Trophoblast cell (in vitro differentiated cells and primary cell): Measurements from ENCODE around the gene CTIF.

ENCODE experiments used
- DNase-seq, 2 donors: peaks; one replicate each; pipeline ENCODE4 v3.0.0-alpha.2; 2016
- H2AFZ ChIP-seq: 2 replicates; pipeline ENCODE4 v1.6.1; 2013; ENCODE audit warnings: low read length, moderate library complexity, mild to moderate bottlenecking; ENCODE audit not compliant: insufficient read depth, poor library complexity
- H2AK5ac ChIP-seq: 2 replicates; pipeline ENCODE4 v1.6.1; 2013; ENCODE audit warnings: mild to moderate bottlenecking, low read length
- H2BK120ac ChIP-seq: 2 replicates; pipeline ENCODE4 v1.6.1; 2013; ENCODE audit warnings: low read length, mild to moderate bottlenecking, moderate library complexity; ENCODE audit not compliant: insufficient read depth, poor library complexity
- H2BK12ac ChIP-seq: 2 replicates; pipeline ENCODE4 v1.6.1; 2013; ENCODE audit warnings: mild to moderate bottlenecking, low read length, moderate library complexity
- H2BK5ac ChIP-seq: 2 replicates; pipeline ENCODE4 v1.6.1; 2013; ENCODE audit warnings: low read length, low read depth, moderate library complexity, mild to moderate bottlenecking; ENCODE audit not compliant: poor library complexity
- H3K14ac ChIP-seq: 2 replicates; pipeline ENCODE4 v1.6.1; 2013; ENCODE audit warnings: mild to moderate bottlenecking, low read length
- H3K18ac ChIP-seq: 2 replicates; pipeline ENCODE4 v1.6.1; 2013; ENCODE audit warnings: mild to moderate bottlenecking, low read length
- H3K23ac ChIP-seq: 2 replicates; pipeline ENCODE4 v1.6.1; 2013; ENCODE audit warnings: low read length
- H3K27ac ChIP-seq: 2 replicates; pipeline ENCODE4 v1.5.1; 2013; ENCODE audit warnings: low read depth, mild to moderate bottlenecking, inconsistent platforms, low read length, moderate library complexity
- H3K27me3 ChIP-seq: 2 replicates; pipeline ENCODE4 v1.6.1; 2013; ENCODE audit warnings: inconsistent platforms, mild to moderate bottlenecking, low read length, moderate library complexity; ENCODE audit not compliant: insufficient read depth
- H3K36me3 ChIP-seq, 2 experiments: 1 replicate in 1 of 2; 2 replicates in 1 of 2; pipeline ENCODE4 v1.6.1; 2013; ENCODE audit warnings: low read length in 2 of 2, mild to moderate bottlenecking in 2 of 2, moderate library complexity in 1 of 2; ENCODE audit not compliant: insufficient read depth in 2 of 2, control insufficient read depth in 1 of 2
- H3K4ac ChIP-seq: 2 replicates; pipeline ENCODE4 v1.6.1; 2013; ENCODE audit warnings: low read depth, mild to moderate bottlenecking, low read length, moderate library complexity
- H3K4me1 ChIP-seq, 2 experiments: 1 replicate in 1 of 2; 2 replicates in 1 of 2; pipeline ENCODE4 v1.6.1; 2013; ENCODE audit warnings: low read length in 2 of 2, mild to moderate bottlenecking in 2 of 2, moderate library complexity in 1 of 2; ENCODE audit not compliant: insufficient read depth in 2 of 2, control insufficient read depth in 1 of 2
- H3K4me2 ChIP-seq: 2 replicates; pipeline ENCODE4 v1.6.1; 2013; ENCODE audit warnings: inconsistent platforms, mild to moderate bottlenecking, low read length, moderate library complexity
- H3K4me3 ChIP-seq: 2 replicates; pipeline ENCODE4 v1.5.1; 2013; ENCODE audit warnings: mild to moderate bottlenecking, low read depth, low read length, inconsistent platforms
- H3K79me1 ChIP-seq: one replicate; pipeline ENCODE4 v1.6.1; 2013; ENCODE audit warnings: low read length
- H3K79me2 ChIP-seq: 2 replicates; pipeline ENCODE4 v1.6.1; 2013; ENCODE audit warnings: low read length, mild to moderate bottlenecking; ENCODE audit not compliant: control insufficient read depth, insufficient read depth, poor library complexity
- H3K9ac ChIP-seq: 2 replicates; pipeline ENCODE4 v1.6.1; 2013; ENCODE audit warnings: mild to moderate bottlenecking, low read length
- H3K9me3 ChIP-seq: 2 replicates; pipeline ENCODE4 v1.6.1; 2013; ENCODE audit warnings: low read depth, mild to moderate bottlenecking, control low read depth, inconsistent platforms, low read length; ENCODE audit not compliant: insufficient read depth
- H4K12ac ChIP-seq: 2 replicates; pipeline ENCODE4 v1.6.1; 2013; ENCODE audit warnings: low read depth, mild to moderate bottlenecking, low read length, moderate library complexity
- H4K8ac ChIP-seq: 2 replicates; pipeline ENCODE4 v1.6.1; 2013; ENCODE audit warnings: low read depth, mild to moderate bottlenecking, low read length, moderate library complexity
- H4K91ac ChIP-seq: one replicate; pipeline ENCODE4 v1.6.1; 2013; ENCODE audit warnings: low read depth, mild to moderate bottlenecking, low read length, moderate library complexity
- WGBS: extraction: QIAGEN DNeasy Blood & Tissue Kit; methylation state at CpG from one replicate; pipeline ENCODE4 v1.1.7; 2013; ENCODE audit warnings: missing lambda C conversion rate; ENCODE audit not compliant: insufficient read length, insufficient coverage; ENCODE audit errors: extremely low coverage; 5-methylcytosine and 5-hydroxymethylcytosine counted together

Gene CTIF

GRCh38 chr18:48736321-48737260 is 197.8 kb downstream of the CTIF start:
- H2BK120ac ChIP-seq = no peak overlapping the region
- no peak for DNase-seq
- no peak overlapping the region for H3K23ac ChIP-seq
- H2BK12ac ChIP-seq = no peak overlapping the region
- H3K14ac ChIP-seq = no peak overlapping the region
- no peak overlapping the region for H3K9ac ChIP-seq
- no peaks in the 10 kb centered on the region for H3K9me3 ChIP-seq
- H3K27ac ChIP-seq = no peak overlapping the region
- H3K4me3 ChIP-seq = no peak overlapping the region
- H3K4ac ChIP-seq = no peak overlapping the region
- no CpG with 5 or more reads among the region's 13 CpGs for WGBS
- no peak overlapping the region for H3K4me2 ChIP-seq
- peaks cover 6 to 15% of the 10 kb centered on the region in 2 experiments for H3K4me1 ChIP-seq
- H3K79me2 ChIP-seq = no peaks in the 10 kb centered on the region
- no peaks in the 10 kb centered on the region for H3K36me3 ChIP-seq
- no peak overlapping the region for H4K91ac ChIP-seq
- H2BK5ac ChIP-seq = no peak overlapping the region
- H4K8ac ChIP-seq = no peak overlapping the region
- no peak overlapping the region for H3K18ac ChIP-seq
- H3K27me3 ChIP-seq = no peaks in the 10 kb centered on the region
- H4K12ac ChIP-seq = no peak overlapping the region
- no peak overlapping the region for H2AFZ ChIP-seq
- no peak overlapping the region for H2AK5ac ChIP-seq
- no peaks in the 10 kb centered on the region for H3K79me1 ChIP-seq

- H3K9me3 ChIP-seq = no peaks in the 10 kb centered on the region
- H2BK120ac ChIP-seq = no peak overlapping the region
- no peak overlapping the region for H3K27ac ChIP-seq
- peak overlapping the region; percentile 1 for H3K14ac ChIP-seq
- no peak overlapping the region for H3K23ac ChIP-seq
- H3K4ac ChIP-seq = no peak overlapping the region
- H3K27me3 ChIP-seq = no peaks in the 10 kb centered on the region
- peak overlapping the region; percentile 8 for H4K91ac ChIP-seq
- no CpG with 5 or more reads among the region's 17 CpGs for WGBS
- no peaks in the 10 kb centered on the region for H3K79me1 ChIP-seq
- H4K12ac ChIP-seq = no peak overlapping the region
- H2AFZ ChIP-seq = no peak overlapping the region
- peak; percentile 71 to 76 for DNase-seq
- no peak overlapping the region for H3K4me2 ChIP-seq
- H3K36me3 ChIP-seq = no peaks in the 10 kb centered on the region
- no peak overlapping the region for H3K9ac ChIP-seq
- H3K4me1 ChIP-seq = peaks cover 6 to 15% of the 10 kb centered on the region in 2 experiments
- no peak overlapping the region for H2BK5ac ChIP-seq
- no peak overlapping the region for H2BK12ac ChIP-seq
- H3K18ac ChIP-seq = no peak overlapping the region
- H2AK5ac ChIP-seq = no peak overlapping the region
- no peaks in the 10 kb centered on the region for H3K79me2 ChIP-seq
- no peak overlapping the region for H4K8ac ChIP-seq
- H3K4me3 ChIP-seq = no peak overlapping the region
Measured at GRCh38 chr18:48739266-48740067, 200.6 kb downstream of the CTIF start.

- H3K4me2 ChIP-seq = no peak overlapping the region
- H2AFZ ChIP-seq = no peak overlapping the region
- H3K23ac ChIP-seq = no peak overlapping the region
- H3K36me3 ChIP-seq = no peaks in the 10 kb centered on the region
- H3K14ac ChIP-seq = no peak overlapping the region
- H3K9ac ChIP-seq = no peak overlapping the region
- no peaks in the 10 kb centered on the region for H3K79me2 ChIP-seq
- H3K18ac ChIP-seq = no peak overlapping the region
- no peak overlapping the region for H4K91ac ChIP-seq
- H2BK120ac ChIP-seq = no peak overlapping the region
- no peak overlapping the region for H3K4ac ChIP-seq
- DNase-seq = peak in 1 of 2 donors; percentile 67
- no peak overlapping the region for H4K8ac ChIP-seq
- no peaks in the 10 kb centered on the region for H3K9me3 ChIP-seq
- no peaks in the 10 kb centered on the region for H3K27me3 ChIP-seq
- no peak overlapping the region for H3K27ac ChIP-seq
- H2BK12ac ChIP-seq = no peak overlapping the region
- no peak overlapping the region for H3K4me3 ChIP-seq
- H4K12ac ChIP-seq = no peak overlapping the region
- H2AK5ac ChIP-seq = no peak overlapping the region
- no peak overlapping the region for H2BK5ac ChIP-seq
- no peaks in the 10 kb centered on the region for H3K79me1 ChIP-seq
- no CpG with 5 or more reads among the region's 4 CpGs for WGBS
- peaks cover 3 to 11% of the 10 kb centered on the region in 2 experiments for H3K4me1 ChIP-seq
Measured at GRCh38 chr18:48740068-48740440, 201.2 kb downstream of the CTIF start.

DNA sequence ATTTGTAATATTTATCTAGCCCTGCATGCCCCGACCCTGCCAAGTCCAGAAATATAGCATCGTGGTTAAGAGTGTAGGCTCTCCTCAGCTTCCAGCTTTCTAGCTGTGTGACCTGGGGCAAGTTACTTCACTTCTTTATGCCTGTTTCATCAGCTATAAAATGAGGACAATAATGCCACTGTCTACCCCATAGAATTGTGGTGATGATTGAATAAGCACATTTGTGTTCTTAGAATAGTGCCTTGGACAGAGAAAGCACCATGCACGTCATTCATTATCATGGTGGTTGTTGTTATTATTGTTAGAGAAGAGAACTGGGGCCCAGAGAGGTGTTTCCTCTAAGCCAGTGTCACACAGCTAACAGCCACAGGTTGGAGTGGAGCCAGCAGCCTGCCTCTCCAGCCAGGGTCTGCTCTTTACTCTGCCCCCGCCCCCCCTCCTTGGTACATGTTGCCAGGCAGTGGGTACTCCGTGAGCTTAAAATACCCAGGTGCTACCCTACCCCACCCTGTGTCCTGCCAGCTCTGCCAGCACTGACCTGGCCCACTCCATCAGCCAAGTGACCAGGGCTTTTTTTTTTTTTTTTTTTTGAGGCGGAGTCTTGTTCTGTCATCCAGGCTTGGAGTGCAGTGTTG is 202.1 kb downstream of the CTIF start:
- WGBS = no CpG with 5 or more reads among the region's 6 CpGs
- no peak for DNase-seq
- Histone ChIP-seq H3K23ac (no peak overlapping the region), H3K36me3 (no peaks in the 10 kb centered on the region), H4K91ac (no peak overlapping the region), H2BK5ac (no peak overlapping the region), H3K4me1 (peaks cover 0 to 8% of the 10 kb centered on the region in 2 experiments), H4K12ac (no peak overlapping the region), H3K4ac (no peak overlapping the region), H2AFZ (no peak overlapping the region), H3K79me1 (no peaks in the 10 kb centered on the region), H3K9me3 (no peaks in the 10 kb centered on the region), H3K9ac (no peak overlapping the region), H3K18ac (no peak overlapping the region), H2AK5ac (no peak overlapping the region), H3K27me3 (no peaks in the 10 kb centered on the region), H3K27ac (no peak overlapping the region), H4K8ac (no peak overlapping the region), H2BK120ac (no peak overlapping the region), H3K14ac (no peak overlapping the region), H2BK12ac (no peak overlapping the region), H3K4me2 (no peak overlapping the region), H3K4me3 (no peak overlapping the region), H3K79me2 (no peaks in the 10 kb centered on the region)
